ENCODE results near the gene NAXD. TPM values are rescaled to one million over a fixed set of nuclear protein-coding genes. Genes with fewer than 3 reads are reported as not detected.

NAXD gene
- total and polyA plus RNA-seq, 10 of the 15 experiments (the other 5 are each of a cell fraction or from before 2014, with no cell fraction given), result 1.5 to 36.2 (median 23.8) TPM

GRCh38 chr13:110648848-110649421 is 33.6 kb downstream of the NAXD start:
- ChIA-PET SMC1A (ENCODE audit: uncharacterized antibody, unreplicated experiment) (interaction anchor here (0.8 kb wide), 1 partner anchor 170 kb away, joined by 3 read pairs; no protein-coding TSS in a partner anchor), POLR2A (no interaction called here), RAD21 (ENCODE audit: unreplicated experiment) (no interaction called here), CTCF (interaction anchor here (1.1 kb wide), 1 partner anchor 9 kb away, joined by 3 read pairs; no protein-coding TSS in a partner anchor)
- Histone ChIP-seq H4K20me1 (ENCODE audit: control insufficient read depth, insufficient read depth) (no peaks in the 10 kb centered on the region), H3K27ac (ENCODE audit: control insufficient read depth, insufficient read depth) (no peak overlapping the region), H3K27me3 (replicated peaks in 1 of 2; ENCODE audit: control insufficient read depth in 2 of 2, insufficient read depth in 2 of 2, low read length in 1 of 2) (no peaks in the 10 kb centered on the region), H3K9ac (ENCODE audit: control insufficient read depth, insufficient read depth, low read length) (no peak overlapping the region), H3K36me3 (ENCODE audit: control insufficient read depth in 2 of 2, insufficient read depth in 2 of 2, low read length in 1 of 2) (peaks cover 22 to 28% of the 10 kb centered on the region in 2 experiments), H2AFZ (ENCODE audit: control insufficient read depth, low read depth, low read length) (no peak overlapping the region), H3K4me1 (ENCODE audit: control insufficient read depth, insufficient read depth, low read length) (peaks cover 19% of the 10 kb centered on the region), H3K4me3 (no peak overlapping the region), H3K9me3 (replicated peaks; ENCODE audit: control insufficient read depth, insufficient read depth, low read length) (no peaks in the 10 kb centered on the region), H3K4me2 (ENCODE audit: control insufficient read depth, insufficient read depth) (no peak overlapping the region), H3K79me2 (ENCODE audit: control insufficient read depth, insufficient read depth, low read length) (no peaks in the 10 kb centered on the region; the same call in 1 of the 2 replicates)
- 96% methylated on average over 34 of the region's 35 CpGs for WGBS (ENCODE audit: insufficient coverage, insufficient replicate concordance, low lambda C conversion rate, missing lambda C conversion rate)
- no peak for TF ChIP-seq MTA2 (IDR thresholded peaks at IDR 0.05; ENCODE audit: low read depth)
- TF ChIP-seq MYB (IDR thresholded peaks at IDR 0.05; ENCODE audit: borderline replicate concordance, low read depth, low read length), result no peak
- TF ChIP-seq MEF2A (IDR thresholded peaks at IDR 0.05; ENCODE audit: insufficient read depth, low read depth, low read length), result no peak
- TF ChIP-seq CEBPZ (IDR thresholded peaks at IDR 0.05; ENCODE audit: low read depth, low read length), result no peak
- TF ChIP-seq CBX5 (IDR thresholded peaks at IDR 0.05; ENCODE audit: low read depth), result no peak
- TF ChIP-seq SMAD5 (IDR thresholded peaks at IDR 0.05; ENCODE audit: low read depth), result no peak
- no peak for TF ChIP-seq IRF3 (IDR thresholded peaks at IDR 0.05)
- TF ChIP-seq SREBF1 (IDR thresholded peaks at IDR 0.05; ENCODE audit: low read length), result no peak
- no peak for TF ChIP-seq POLR2AphosphoS2 (IDR thresholded peaks at IDR 0.05; ENCODE audit: low read depth, low read length)
- TF ChIP-seq SKIL (IDR thresholded peaks at IDR 0.05; ENCODE audit: low read depth, poor library complexity, severe bottlenecking), result no peak
- TF ChIP-seq, protein P1, sequence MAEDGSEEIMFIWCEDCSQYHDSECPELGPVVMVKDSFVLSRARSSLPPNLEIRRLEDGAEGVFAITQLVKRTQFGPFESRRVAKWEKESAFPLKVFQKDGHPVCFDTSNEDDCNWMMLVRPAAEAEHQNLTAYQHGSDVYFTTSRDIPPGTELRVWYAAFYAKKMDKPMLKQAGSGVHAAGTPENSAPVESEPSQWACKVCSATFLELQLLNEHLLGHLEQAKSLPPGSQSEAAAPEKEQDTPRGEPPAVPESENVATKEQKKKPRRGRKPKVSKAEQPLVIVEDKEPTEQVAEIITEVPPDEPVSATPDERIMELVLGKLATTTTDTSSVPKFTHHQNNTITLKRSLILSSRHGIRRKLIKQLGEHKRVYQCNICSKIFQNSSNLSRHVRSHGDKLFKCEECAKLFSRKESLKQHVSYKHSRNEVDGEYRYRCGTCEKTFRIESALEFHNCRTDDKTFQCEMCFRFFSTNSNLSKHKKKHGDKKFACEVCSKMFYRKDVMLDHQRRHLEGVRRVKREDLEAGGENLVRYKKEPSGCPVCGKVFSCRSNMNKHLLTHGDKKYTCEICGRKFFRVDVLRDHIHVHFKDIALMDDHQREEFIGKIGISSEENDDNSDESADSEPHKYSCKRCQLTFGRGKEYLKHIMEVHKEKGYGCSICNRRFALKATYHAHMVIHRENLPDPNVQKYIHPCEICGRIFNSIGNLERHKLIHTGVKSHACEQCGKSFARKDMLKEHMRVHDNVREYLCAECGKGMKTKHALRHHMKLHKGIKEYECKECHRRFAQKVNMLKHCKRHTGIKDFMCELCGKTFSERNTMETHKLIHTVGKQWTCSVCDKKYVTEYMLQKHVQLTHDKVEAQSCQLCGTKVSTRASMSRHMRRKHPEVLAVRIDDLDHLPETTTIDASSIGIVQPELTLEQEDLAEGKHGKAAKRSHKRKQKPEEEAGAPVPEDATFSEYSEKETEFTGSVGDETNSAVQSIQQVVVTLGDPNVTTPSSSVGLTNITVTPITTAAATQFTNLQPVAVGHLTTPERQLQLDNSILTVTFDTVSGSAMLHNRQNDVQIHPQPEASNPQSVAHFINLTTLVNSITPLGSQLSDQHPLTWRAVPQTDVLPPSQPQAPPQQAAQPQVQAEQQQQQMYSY (CRISPR knock-in tag; IDR thresholded peaks at IDR 0.05), result no peak
- TF ChIP-seq TARDBP (IDR thresholded peaks at IDR 0.05; ENCODE audit: borderline replicate concordance), result no peak
- no peak for TF ChIP-seq ZBED1 (IDR thresholded peaks at IDR 0.05; ENCODE audit: borderline replicate concordance)
- intact Hi-C loops (cut with micrococcal nuclease; ENCODE audit: unreplicated experiment), result no loop called here
- in situ Hi-C loops (cut with MboI), result no loop called here
- BruUV-seq (replicated peaks), result no TSS peak
- DNase-seq (ENCODE audit: low read depth, low spot score) (no peak), ATAC-seq (no peak), FAIRE-seq (no peak)
